DND-41 (cell line): Measurements from ENCODE around the gene MDH2.

Experiments used
- ATAC-seq: fragments of 200-7000 bp; cut with Tn5 transposase; 3 replicates; pipeline ENCODE4 v1.9.1; 2021; ENCODE audit warnings: low read depth; ENCODE audit not compliant: insufficient read depth
- DNase-seq: peaks from one replicate; pipeline ENCODE4 v3.0.0-alpha.2; 2020
- H2AFZ ChIP-seq: 2 replicates; pipeline ENCODE4 v1.6.0; 2012; ENCODE audit warnings: low read depth, low read length
- H3K27ac ChIP-seq: 2 replicates; pipeline ENCODE4 v1.5.1; 2012; ENCODE audit warnings: low read length, inconsistent platforms
- H3K27me3 ChIP-seq: fragments of 200-600 bp; sonication (generic); 2 replicates; pipeline ENCODE4 v1.6.0; 2012; ENCODE audit warnings: low read length, mild to moderate bottlenecking, inconsistent platforms; ENCODE audit not compliant: insufficient read depth, poor library complexity
- H3K36me3 ChIP-seq: 2 replicates; pipeline ENCODE4 v1.5.1; 2012; ENCODE audit warnings: low read length, inconsistent platforms; ENCODE audit not compliant: insufficient read depth
- H3K4me1 ChIP-seq: 2 replicates; pipeline ENCODE4 v1.5.1; 2012; ENCODE audit warnings: mild to moderate bottlenecking, low read length; ENCODE audit not compliant: insufficient read depth
- H3K4me2 ChIP-seq: 2 replicates; pipeline ENCODE4 v1.6.0; 2012; ENCODE audit warnings: mild to moderate bottlenecking, moderate library complexity, low read length, inconsistent platforms; ENCODE audit not compliant: insufficient read depth
- H3K4me3 ChIP-seq, 2 experiments: fragments of 200-600 bp in 1 of 2; shearing (Covaris generic) in 1 of 2; 2 replicates each; pipeline ENCODE4 v1.5.1; 2012 to 2016; ENCODE audit warnings: inconsistent platforms in 2 of 2, low read length in 2 of 2, mild to moderate bottlenecking in 2 of 2, low read depth in 1 of 2, moderate library complexity in 1 of 2
- H3K79me2 ChIP-seq: 2 replicates; pipeline ENCODE4 v1.6.0; 2012; ENCODE audit warnings: low read length, inconsistent platforms; ENCODE audit not compliant: insufficient read depth
- H3K9ac ChIP-seq: 2 replicates; pipeline ENCODE4 v1.6.0; 2012; ENCODE audit warnings: low read depth, mild to moderate bottlenecking, inconsistent platforms, low read length, moderate library complexity
- H3K9me3 ChIP-seq: 2 replicates; pipeline ENCODE4 v1.5.1; 2012; ENCODE audit warnings: low read length, moderate library complexity, mild to moderate bottlenecking, inconsistent platforms; ENCODE audit not compliant: insufficient read depth, severe bottlenecking
- H4K20me1 ChIP-seq: 2 replicates; pipeline ENCODE4 v1.6.0; 2012; ENCODE audit warnings: low read length; ENCODE audit not compliant: insufficient read depth
- EZH2 ChIP-seq: IDR thresholded peaks from 3 replicates; pipeline ENCODE4 v1.6.1; 2012; ENCODE audit warnings: borderline replicate concordance, low read depth, mild to moderate bottlenecking, moderate library complexity, low read length, inconsistent platforms; ENCODE audit not compliant: severe bottlenecking
- TF ChIP-seq, protein P1 (sequence below): IDR thresholded peaks from 2 replicates; pipeline ENCODE4 v1.5.1; 2012; ENCODE audit warnings: borderline replicate concordance, low read length, moderate library complexity, mild to moderate bottlenecking; ENCODE audit not compliant: poor library complexity, severe bottlenecking; ENCODE audit errors: extremely low read depth

MDH2 gene

GRCh38 chr7:76071316-76072242 lies 23.7 kb downstream of the MDH2 start:
- ATAC-seq: no peak
- Histone ChIP-seq H3K9ac (no peak overlapping the region), H2AFZ (no peak overlapping the region)

DNA sequence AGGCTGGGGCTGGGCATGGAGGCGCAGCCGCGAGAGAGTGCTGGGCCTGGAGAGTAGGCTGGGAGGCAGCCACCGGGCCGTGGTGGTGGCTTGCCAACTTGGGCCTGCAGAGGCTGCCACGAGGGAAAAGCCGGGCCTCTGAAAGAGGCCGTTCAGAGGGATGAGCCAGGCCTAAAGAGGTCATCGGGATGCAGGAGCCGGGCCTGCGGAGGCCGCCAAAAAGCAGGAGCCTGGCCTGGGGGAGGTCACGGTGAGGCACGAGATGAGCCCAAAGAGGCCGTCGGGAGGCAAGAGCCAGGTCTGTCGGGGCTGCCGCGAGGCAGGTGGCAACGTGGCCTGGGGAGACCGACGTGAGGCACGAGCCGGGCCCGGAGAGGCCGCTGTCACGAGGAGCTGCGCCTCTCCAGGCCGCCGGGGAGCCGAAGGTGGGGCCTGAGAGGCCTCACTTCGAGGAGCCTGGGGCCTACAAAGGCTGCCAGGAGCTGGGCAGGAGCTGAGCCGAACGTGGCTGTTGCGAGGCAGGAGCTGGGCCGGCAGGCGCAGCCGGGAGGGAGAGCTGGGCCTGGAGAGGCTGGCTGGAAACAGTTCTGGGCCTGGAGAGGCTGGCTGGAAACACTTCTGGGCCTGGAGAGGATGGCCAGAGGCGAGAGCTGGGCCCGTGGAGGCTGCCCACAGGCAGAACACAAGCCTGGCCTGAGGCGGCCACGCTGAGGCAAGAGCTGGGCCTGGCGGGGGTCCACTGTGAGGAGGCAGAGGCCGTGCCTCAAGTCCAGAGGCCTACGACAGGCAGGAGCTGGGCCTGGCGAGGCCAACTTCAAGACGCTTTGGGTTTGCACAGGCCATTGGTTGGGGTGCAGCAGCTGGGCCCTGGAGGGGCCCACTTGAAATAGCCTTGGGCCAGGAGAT lies 24.6 kb downstream of the MDH2 start:
- Histone ChIP-seq H3K36me3 (no peaks in the 10 kb centered on the region), H3K4me1 (peaks cover 6% of the 10 kb centered on the region), H3K4me3 (no peak overlapping the region), H3K9me3 (no peaks in the 10 kb centered on the region), H4K20me1 (no peaks in the 10 kb centered on the region), H2AFZ (no peak overlapping the region), H3K79me2 (no peaks in the 10 kb centered on the region), H3K9ac (no peak overlapping the region), H3K4me2 (no peak overlapping the region), H3K27ac (no peak overlapping the region), H3K27me3 (no peaks in the 10 kb centered on the region)
- ATAC-seq: no peak
- TF ChIP-seq, protein P1, sequence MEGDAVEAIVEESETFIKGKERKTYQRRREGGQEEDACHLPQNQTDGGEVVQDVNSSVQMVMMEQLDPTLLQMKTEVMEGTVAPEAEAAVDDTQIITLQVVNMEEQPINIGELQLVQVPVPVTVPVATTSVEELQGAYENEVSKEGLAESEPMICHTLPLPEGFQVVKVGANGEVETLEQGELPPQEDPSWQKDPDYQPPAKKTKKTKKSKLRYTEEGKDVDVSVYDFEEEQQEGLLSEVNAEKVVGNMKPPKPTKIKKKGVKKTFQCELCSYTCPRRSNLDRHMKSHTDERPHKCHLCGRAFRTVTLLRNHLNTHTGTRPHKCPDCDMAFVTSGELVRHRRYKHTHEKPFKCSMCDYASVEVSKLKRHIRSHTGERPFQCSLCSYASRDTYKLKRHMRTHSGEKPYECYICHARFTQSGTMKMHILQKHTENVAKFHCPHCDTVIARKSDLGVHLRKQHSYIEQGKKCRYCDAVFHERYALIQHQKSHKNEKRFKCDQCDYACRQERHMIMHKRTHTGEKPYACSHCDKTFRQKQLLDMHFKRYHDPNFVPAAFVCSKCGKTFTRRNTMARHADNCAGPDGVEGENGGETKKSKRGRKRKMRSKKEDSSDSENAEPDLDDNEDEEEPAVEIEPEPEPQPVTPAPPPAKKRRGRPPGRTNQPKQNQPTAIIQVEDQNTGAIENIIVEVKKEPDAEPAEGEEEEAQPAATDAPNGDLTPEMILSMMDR: no peak
- TF ChIP-seq EZH2: no peak
- DNase-seq: no peak

More at GRCh38 chr7:76071316-76072242, 23.7 kb downstream of the MDH2 start:
- Histone ChIP-seq H3K4me3 (no peak overlapping the region), H3K79me2 (no peaks in the 10 kb centered on the region), H4K20me1 (no peaks in the 10 kb centered on the region), H3K4me2 (no peak overlapping the region), H3K36me3 (peaks cover 6% of the 10 kb centered on the region; the same call in 1 of the 2 replicates), H3K27me3 (no peaks in the 10 kb centered on the region), H3K27ac (no peak overlapping the region), H3K9me3 (no peaks in the 10 kb centered on the region), H3K4me1 (no peaks in the 10 kb centered on the region)
- TF ChIP-seq EZH2: no peak
- TF ChIP-seq, protein P1: no peak
- DNase-seq: no peak

- DNase-seq (no peak), ATAC-seq (no peak)
- no peaks in the 10 kb centered on the region for H3K36me3 ChIP-seq
- H3K4me1 ChIP-seq: peaks cover 7% of the 10 kb centered on the region
- no peak overlapping the region for H3K4me2 ChIP-seq
- no peaks in the 10 kb centered on the region for H3K79me2 ChIP-seq
- H2AFZ ChIP-seq: no peak overlapping the region
- H3K27me3 ChIP-seq: no peaks in the 10 kb centered on the region
- TF ChIP-seq, protein P1: no peak
- TF ChIP-seq EZH2: no peak
- H4K20me1 ChIP-seq: no peaks in the 10 kb centered on the region
- H3K9me3 ChIP-seq: no peaks in the 10 kb centered on the region
- H3K27ac ChIP-seq: no peak overlapping the region
- no peak overlapping the region for H3K4me3 ChIP-seq
- H3K9ac ChIP-seq: no peak overlapping the region
Observed at GRCh38 chr7:76073335-76073990, 25.6 kb downstream of the MDH2 start.
